Uterus (tissue), 4 donors: ENCODE results near the gene GALNT12. TPM values are rescaled to one million over a fixed set of nuclear protein-coding genes. Genes with fewer than 3 reads are reported as not detected.

Experiments used
- DNase-seq, 2 donors: peaks; one replicate each; pipeline ENCODE4 v3.0.0-alpha.2; 2019 to 2020
- H3K27ac ChIP-seq, 2 donors: fragments of 200-600 bp; sonication (generic); 1 replicate in 1 of 2; 2 replicates in 1 of 2; pipeline ENCODE4 v1.5.1; 2016 to 2018
- H3K27me3 ChIP-seq, 2 donors: fragments of 200-600 bp; sonication (generic); one replicate each; pipeline ENCODE4 v1.5.1; 2018 to 2019; ENCODE audit warnings: control low read depth in 1 of 2
- H3K36me3 ChIP-seq, 2 donors: fragments of 200-600 bp; sonication (generic); one replicate each; pipeline ENCODE4 v1.5.1; 2019; ENCODE audit warnings: control low read depth in 1 of 2
- H3K4me1 ChIP-seq, 2 donors: fragments of 200-600 bp; sonication (generic); one replicate each; pipeline ENCODE4 v1.5.1; 2018 to 2019; ENCODE audit warnings: control low read depth in 1 of 2
- H3K4me3 ChIP-seq, 2 donors: fragments of 200-600 bp; sonication (generic); 1 replicate in 1 of 2; 2 replicates in 1 of 2; pipeline ENCODE4 v1.5.1; 2018 to 2019; ENCODE audit warnings: mild to moderate bottlenecking in 1 of 2
- H3K9me3 ChIP-seq, 2 donors: fragments of 200-600 bp; sonication (generic); one replicate each; pipeline ENCODE4 v1.5.1; 2019; ENCODE audit warnings: control low read depth in 1 of 2
- POLR2A ChIP-seq, 2 donors: fragments of 450-650 bp; IDR thresholded peaks; one replicate each; pipeline ENCODE4 v1.6.1; 2016; ENCODE audit warnings: antibody characterized with exemption in 2 of 2, mild to moderate bottlenecking in 1 of 2, moderate library complexity in 1 of 2
- intact Hi-C: fragments of 100-400 bp; cut with DNase I; formaldehyde crosslinking; loops from one replicate; pipeline ENCODE4 v1.15.1; 2023; ENCODE audit warnings: low total_unique reads
- total RNA-seq, 4 donors: library from RNA; depleted of rRNA in 3 of 4; stranded (reverse); fragments of >200 nt in 3 of 4; gene quantifications; one replicate each; pipeline versions ENCODE4 v1.1.0 to v1.2.4, GENCODE V29; 2014 to 2023
- TF ChIP-seq, protein P1 (sequence below), 4 experiments: fragments of 200-600 bp in 2 of 4; fragments of 450-650 bp in 2 of 4; sonication (generic) in 2 of 4; IDR thresholded peaks; one replicate each; pipeline ENCODE4 v1.5.1; 2016 to 2019; ENCODE audit warnings: antibody characterized with exemption in 4 of 4, mild to moderate bottlenecking in 2 of 4, moderate library complexity in 1 of 4
- donor health status: DM: yes; HTN: yes; CAD: no.

GALNT12 gene
- total RNA-seq, 4 donors from 2014 or later = 0.29 to 9.3 (median 2.5) TPM; not detected in 1

- Histone ChIP-seq H3K4me1 (no peaks in the 10 kb centered on the region), H3K27me3 (no peaks in the 10 kb centered on the region), H3K9me3 (no peaks in the 10 kb centered on the region), H3K36me3 (no peaks in the 10 kb centered on the region), H3K4me3 (no peak overlapping the region), H3K27ac (no peak overlapping the region)
- TF ChIP-seq, protein P1, sequence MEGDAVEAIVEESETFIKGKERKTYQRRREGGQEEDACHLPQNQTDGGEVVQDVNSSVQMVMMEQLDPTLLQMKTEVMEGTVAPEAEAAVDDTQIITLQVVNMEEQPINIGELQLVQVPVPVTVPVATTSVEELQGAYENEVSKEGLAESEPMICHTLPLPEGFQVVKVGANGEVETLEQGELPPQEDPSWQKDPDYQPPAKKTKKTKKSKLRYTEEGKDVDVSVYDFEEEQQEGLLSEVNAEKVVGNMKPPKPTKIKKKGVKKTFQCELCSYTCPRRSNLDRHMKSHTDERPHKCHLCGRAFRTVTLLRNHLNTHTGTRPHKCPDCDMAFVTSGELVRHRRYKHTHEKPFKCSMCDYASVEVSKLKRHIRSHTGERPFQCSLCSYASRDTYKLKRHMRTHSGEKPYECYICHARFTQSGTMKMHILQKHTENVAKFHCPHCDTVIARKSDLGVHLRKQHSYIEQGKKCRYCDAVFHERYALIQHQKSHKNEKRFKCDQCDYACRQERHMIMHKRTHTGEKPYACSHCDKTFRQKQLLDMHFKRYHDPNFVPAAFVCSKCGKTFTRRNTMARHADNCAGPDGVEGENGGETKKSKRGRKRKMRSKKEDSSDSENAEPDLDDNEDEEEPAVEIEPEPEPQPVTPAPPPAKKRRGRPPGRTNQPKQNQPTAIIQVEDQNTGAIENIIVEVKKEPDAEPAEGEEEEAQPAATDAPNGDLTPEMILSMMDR (IDR thresholded peaks at IDR 0.05) = no peak
- TF ChIP-seq POLR2A (IDR thresholded peaks at IDR 0.05) = no peak
- intact Hi-C loops = no loop called here
- DNase-seq = no peak
Observed at GRCh38 chr9:98767196-98767595, 40.3 kb upstream of the GALNT12 start.

- no peak overlapping the region for H3K27ac ChIP-seq
- no peak for DNase-seq
- intact Hi-C loops = no loop called here
- TF ChIP-seq, protein P1 (IDR thresholded peaks at IDR 0.05) = no peak
- TF ChIP-seq POLR2A (IDR thresholded peaks at IDR 0.05) = no peak
- H3K4me3 ChIP-seq = no peak overlapping the region
- no peaks in the 10 kb centered on the region for H3K4me1 ChIP-seq
- H3K9me3 ChIP-seq = no peaks in the 10 kb centered on the region
- H3K36me3 ChIP-seq = no peaks in the 10 kb centered on the region
- H3K27me3 ChIP-seq = no peaks in the 10 kb centered on the region
Observed at GRCh38 chr9:98767915-98768314, 39.6 kb upstream of the GALNT12 start.

GRCh38 chr9:98768344-98768743 lies 39.1 kb upstream of the GALNT12 start:
- intact Hi-C loops = no loop called here
- TF ChIP-seq, protein P1 (IDR thresholded peaks at IDR 0.05) = no peak
- no peak for TF ChIP-seq POLR2A (IDR thresholded peaks at IDR 0.05)
- Histone ChIP-seq H3K36me3 (no peaks in the 10 kb centered on the region), H3K27ac (no peak overlapping the region), H3K4me1 (no peaks in the 10 kb centered on the region), H3K27me3 (no peaks in the 10 kb centered on the region), H3K4me3 (no peak overlapping the region), H3K9me3 (no peaks in the 10 kb centered on the region)
- DNase-seq = no peak

- Histone ChIP-seq H3K9me3 (no peaks in the 10 kb centered on the region), H3K27ac (no peak overlapping the region), H3K4me1 (no peaks in the 10 kb centered on the region), H3K27me3 (no peaks in the 10 kb centered on the region), H3K4me3 (no peak overlapping the region), H3K36me3 (no peaks in the 10 kb centered on the region)
- intact Hi-C loops = no loop called here
- TF ChIP-seq, protein P1 (IDR thresholded peaks at IDR 0.05) = no peak
- TF ChIP-seq POLR2A (IDR thresholded peaks at IDR 0.05) = no peak
- no peak for DNase-seq
Observed at GRCh38 chr9:98770717-98771116, 36.8 kb upstream of the GALNT12 start.

DNA sequence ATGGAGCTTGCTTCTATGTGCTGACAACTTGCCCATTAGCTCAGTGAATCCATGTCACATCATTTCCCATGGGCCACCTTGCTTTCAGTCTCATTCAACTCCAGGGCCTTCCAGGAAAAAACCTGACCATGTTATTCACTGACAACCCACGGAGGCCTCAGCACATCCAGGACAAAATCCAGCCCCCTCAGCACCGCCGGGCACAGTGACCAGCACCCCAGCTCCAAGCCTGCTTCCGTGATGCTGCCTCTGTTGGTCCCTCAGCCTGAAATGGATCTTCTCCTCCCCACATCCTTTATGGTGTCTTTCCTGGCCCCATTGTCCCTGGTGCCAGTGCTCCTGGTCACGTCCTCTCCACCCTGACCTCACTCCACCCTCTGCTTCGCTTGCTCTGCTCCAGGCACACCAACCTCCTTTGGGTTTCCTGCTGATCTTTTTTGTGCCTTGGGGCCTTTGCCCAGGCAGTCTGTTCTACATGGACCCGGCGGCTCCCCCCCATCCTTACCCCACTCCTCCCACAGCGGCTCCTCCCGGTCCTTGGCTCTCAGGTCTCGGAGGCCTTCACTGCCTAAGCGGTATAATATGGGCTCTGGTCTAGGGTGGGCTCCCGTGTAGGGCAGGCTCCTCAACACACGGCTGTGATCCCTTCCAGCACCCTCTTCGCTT lies 36.1 kb upstream of the GALNT12 start:
- Histone ChIP-seq H3K4me1 (no peaks in the 10 kb centered on the region), H3K36me3 (no peaks in the 10 kb centered on the region), H3K27me3 (no peaks in the 10 kb centered on the region), H3K27ac (no peak overlapping the region), H3K4me3 (no peak overlapping the region), H3K9me3 (no peaks in the 10 kb centered on the region)
- intact Hi-C loops = no loop called here
- no peak for DNase-seq
- TF ChIP-seq, protein P1 (IDR thresholded peaks at IDR 0.05) = no peak
- TF ChIP-seq POLR2A (IDR thresholded peaks at IDR 0.05) = no peak
